ENCODE data around the gene ARL4D. TPM values are rescaled to one million over a fixed set of nuclear protein-coding genes. Genes with fewer than 3 reads are reported as not detected.
"Not testable (repeated sequence)": the region's sequence is repeated elsewhere in the genome, so short reads cannot be mapped to it uniquely, and the experiment has no call there.

Gene ARL4D
- total RNA-seq, 1 donor from 2014 or later: 100 TPM

DNA sequence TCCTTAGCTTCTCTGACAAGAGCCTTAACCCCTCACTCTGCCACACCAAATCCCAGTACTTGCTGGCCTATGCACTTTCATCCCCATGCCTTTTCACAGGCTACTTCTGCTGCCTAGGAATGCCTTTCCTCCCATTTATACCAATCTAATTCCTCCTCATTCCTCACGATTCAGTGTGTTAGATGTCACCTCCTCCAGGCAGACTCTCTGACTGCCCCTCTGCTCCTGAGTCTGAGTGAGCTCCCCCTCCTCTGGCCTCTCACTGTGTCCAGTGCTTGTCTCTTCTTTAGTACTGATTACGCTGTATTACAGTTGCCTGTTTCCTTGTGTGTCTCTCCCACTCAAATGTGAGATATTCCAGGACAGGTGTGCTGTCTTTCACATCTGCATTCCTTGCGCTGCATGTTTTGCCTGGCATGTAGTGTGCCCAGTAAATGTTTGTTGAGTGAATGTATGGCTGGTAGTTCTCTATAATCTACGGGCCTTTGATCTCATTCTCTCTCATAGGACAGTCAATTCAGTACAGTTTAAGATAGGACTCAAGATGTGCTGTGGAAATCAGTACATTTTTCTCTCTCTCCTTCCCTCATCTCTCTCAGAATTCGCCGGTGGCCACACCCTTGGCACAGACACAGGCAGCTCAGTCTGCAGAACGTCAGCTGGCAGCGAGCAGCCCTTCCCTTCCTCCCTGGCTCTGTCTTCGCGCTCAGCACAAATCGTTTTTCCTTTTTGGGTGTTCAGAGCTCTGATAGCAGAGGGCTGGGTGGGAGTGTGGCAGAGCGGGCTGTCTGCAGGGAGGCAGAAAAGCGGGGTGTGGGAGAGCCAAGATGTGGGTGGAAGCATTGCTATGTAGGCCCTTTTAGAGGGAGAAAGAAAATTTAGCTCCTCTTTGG is 18.5 kb downstream of the ARL4D start:
- Mint-ChIP-seq H3K4me3 (ENCODE audit: unreplicated experiment) (no peak overlapping the region), H3K4me1 (ENCODE audit: low read depth, unreplicated experiment) (peaks cover 23% of the 10 kb centered on the region), H3K27ac (ENCODE audit: unreplicated experiment) (no peak overlapping the region), H3K9me3 (ENCODE audit: unreplicated experiment) (no peaks in the 10 kb centered on the region), H3K27me3 (ENCODE audit: unreplicated experiment) (peaks cover 4% of the 10 kb centered on the region), H3K36me3 (ENCODE audit: unreplicated experiment) (no peaks in the 10 kb centered on the region)
- DNase-seq: no peak
- TF ChIP-seq, protein P1, sequence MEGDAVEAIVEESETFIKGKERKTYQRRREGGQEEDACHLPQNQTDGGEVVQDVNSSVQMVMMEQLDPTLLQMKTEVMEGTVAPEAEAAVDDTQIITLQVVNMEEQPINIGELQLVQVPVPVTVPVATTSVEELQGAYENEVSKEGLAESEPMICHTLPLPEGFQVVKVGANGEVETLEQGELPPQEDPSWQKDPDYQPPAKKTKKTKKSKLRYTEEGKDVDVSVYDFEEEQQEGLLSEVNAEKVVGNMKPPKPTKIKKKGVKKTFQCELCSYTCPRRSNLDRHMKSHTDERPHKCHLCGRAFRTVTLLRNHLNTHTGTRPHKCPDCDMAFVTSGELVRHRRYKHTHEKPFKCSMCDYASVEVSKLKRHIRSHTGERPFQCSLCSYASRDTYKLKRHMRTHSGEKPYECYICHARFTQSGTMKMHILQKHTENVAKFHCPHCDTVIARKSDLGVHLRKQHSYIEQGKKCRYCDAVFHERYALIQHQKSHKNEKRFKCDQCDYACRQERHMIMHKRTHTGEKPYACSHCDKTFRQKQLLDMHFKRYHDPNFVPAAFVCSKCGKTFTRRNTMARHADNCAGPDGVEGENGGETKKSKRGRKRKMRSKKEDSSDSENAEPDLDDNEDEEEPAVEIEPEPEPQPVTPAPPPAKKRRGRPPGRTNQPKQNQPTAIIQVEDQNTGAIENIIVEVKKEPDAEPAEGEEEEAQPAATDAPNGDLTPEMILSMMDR (IDR thresholded peaks at IDR 0.05; ENCODE audit: partially characterized antibody, unreplicated experiment): no peak

DNA sequence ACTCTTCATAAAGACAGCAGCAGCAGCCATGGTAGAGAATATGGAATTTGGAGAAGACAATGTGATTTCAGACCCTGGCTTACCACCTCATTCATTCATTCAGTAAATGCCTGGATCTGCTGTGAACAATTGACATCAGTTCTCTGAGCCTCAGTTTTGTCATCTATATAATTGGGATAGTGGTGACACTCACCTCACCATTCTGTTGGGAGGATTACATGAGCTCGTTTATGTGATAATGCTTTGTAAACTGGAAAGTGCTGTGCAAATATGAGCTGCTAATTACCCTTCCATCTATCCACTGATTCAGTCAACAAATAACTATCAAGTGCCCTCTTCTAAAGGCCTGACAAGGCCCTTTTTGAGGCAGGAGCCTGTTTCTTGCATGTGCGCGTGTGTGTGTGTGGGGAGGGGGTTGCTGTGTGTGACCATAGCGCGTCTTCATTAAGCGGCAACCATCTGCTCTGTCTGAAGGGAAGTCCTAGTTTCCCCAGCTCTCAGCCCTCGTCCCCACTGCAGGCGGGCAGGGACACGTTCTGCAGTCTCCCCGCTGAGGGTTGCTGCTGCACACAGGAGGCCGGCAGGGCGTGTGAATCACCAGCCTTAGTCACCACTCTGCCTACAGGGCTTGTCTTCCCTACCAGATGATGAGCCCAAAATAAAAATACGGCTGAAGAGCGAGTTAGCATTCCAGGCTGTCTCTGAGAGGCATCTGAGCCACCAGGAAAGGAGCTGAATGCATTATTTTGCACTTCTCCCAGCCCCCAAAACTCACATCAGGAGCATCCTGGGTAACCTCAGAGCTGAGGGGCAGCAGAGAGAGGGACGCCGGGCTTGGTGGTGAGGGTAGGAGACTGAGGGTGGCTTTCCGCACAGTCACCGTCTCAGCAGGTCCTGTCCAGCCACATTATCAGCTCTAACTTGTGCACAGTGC is 19.9 kb downstream of the ARL4D start:
- H3K4me1 Mint-ChIP-seq (ENCODE audit: low read depth, unreplicated experiment): peaks cover 21% of the 10 kb centered on the region
- H3K36me3 Mint-ChIP-seq (ENCODE audit: unreplicated experiment): no peaks in the 10 kb centered on the region
- H3K4me3 Mint-ChIP-seq (ENCODE audit: unreplicated experiment): peak overlapping the region; percentile 38
- peak overlapping the region; percentile 86 for H3K27ac Mint-ChIP-seq (ENCODE audit: unreplicated experiment)
- no peaks in the 10 kb centered on the region for H3K9me3 Mint-ChIP-seq (ENCODE audit: unreplicated experiment)
- peaks cover 4% of the 10 kb centered on the region for H3K27me3 Mint-ChIP-seq (ENCODE audit: unreplicated experiment)
- TF ChIP-seq, protein P1 (IDR thresholded peaks at IDR 0.05; ENCODE audit: partially characterized antibody, unreplicated experiment): no peak
- peak; percentile 57 for DNase-seq

DNA sequence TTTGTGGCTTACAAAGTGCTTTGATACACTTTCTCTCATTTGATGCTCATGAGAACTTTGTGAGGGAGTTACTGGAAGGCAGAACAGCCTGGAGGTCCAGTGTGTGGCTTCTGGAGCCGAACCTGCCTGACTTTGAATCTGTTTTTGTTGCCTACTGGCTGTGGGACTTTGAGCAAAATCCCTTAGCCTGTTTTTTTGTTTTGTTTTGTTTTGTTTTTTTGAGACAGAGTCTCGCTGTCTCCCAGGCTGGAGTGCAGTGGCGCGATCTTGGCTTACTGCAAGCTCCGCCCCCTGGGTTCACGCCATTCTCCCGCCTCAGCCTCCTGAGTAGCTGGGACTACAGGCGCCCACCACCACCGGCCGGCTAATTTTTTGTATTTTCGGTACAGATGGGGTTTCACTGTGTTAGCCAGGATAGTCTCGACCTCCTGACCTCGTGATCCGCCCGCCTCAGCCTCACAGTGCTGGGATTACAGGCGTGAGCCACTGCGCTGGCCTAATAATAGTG is 20.6 kb downstream of the ARL4D start:
- Mint-ChIP-seq H3K27ac (ENCODE audit: unreplicated experiment) (peak overlapping the region; percentile 86), H3K4me1 (ENCODE audit: low read depth, unreplicated experiment) (peaks cover 21% of the 10 kb centered on the region), H3K4me3 (ENCODE audit: unreplicated experiment) (peak overlapping the region; percentile 38)
- not testable (repeated sequence) for H3K9me3 Mint-ChIP-seq (ENCODE audit: unreplicated experiment); H3K27me3 Mint-ChIP-seq (ENCODE audit: unreplicated experiment); H3K36me3 Mint-ChIP-seq (ENCODE audit: unreplicated experiment); DNase-seq

DNA sequence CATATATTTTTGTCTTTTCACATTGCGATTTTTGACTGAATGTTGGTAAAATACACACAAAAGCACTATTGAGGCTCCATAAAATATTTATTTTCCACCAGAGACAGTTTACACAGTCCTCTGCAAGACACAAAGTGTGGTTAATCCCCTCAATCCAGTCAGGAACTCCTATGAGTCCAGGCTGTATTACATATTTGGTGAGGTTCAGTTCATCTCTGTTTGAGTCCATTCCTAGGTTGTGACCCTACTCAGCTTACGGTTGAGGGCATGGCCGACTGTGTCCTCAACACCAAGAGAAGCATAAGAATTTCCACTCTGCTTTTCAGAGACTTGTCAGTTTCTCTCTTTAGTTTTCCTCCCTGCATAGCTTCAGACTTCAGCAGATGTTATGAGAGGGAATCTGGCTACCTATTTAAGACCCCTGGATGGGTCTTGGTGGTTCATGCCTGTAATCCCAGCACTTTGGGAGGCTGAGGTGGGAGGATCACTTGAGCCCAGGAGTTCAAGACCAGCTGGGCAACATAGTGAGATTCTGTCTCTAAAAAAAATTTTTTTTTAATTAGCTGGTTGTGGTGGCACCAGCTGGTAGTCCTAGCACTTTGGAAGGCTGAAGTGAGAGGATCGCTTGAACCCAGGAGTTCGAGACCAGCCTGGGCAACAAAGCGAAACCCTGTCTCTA is 25.1 kb downstream of the ARL4D start:
- DNase-seq: no peak
- no peaks in the 10 kb centered on the region for H3K9me3 Mint-ChIP-seq (ENCODE audit: unreplicated experiment)
- TF ChIP-seq, protein P1 (IDR thresholded peaks at IDR 0.05; ENCODE audit: partially characterized antibody, unreplicated experiment): no peak
- H3K4me1 Mint-ChIP-seq (ENCODE audit: low read depth, unreplicated experiment): peaks cover 3% of the 10 kb centered on the region
- no peak overlapping the region for H3K27ac Mint-ChIP-seq (ENCODE audit: unreplicated experiment)
- H3K4me3 Mint-ChIP-seq (ENCODE audit: unreplicated experiment): no peak overlapping the region
- peaks cover 4% of the 10 kb centered on the region for H3K27me3 Mint-ChIP-seq (ENCODE audit: unreplicated experiment)
- no peaks in the 10 kb centered on the region for H3K36me3 Mint-ChIP-seq (ENCODE audit: unreplicated experiment)

Measured in glutamatergic neuron (in vitro differentiated cells).